Anterior cingulate cortex (tissue), 58 donors: ENCODE results near the gene DIABLO.
"Not testable (repeated sequence)": the region's sequence is repeated elsewhere in the genome, so short reads cannot be mapped to it uniquely, and the experiment has no call there.

Source experiments
- DNase-seq, 58 donors: peaks; one replicate each; lab custom pipeline; 2025; lab: John Stamatoyannopoulos, UW

The DIABLO gene

GRCh38 chr12:122225683-122226365 lies at the start of gene DIABLO:
DIABLO (minus strand) TSS chr12:122226052; CDS start chr12:122226014, 38 bp downstream.
- DNase-seq = peak; percentile 96 to 100 (median 100)

- no peak for DNase-seq
Measured at GRCh38 chr12:122275459-122275858, 49.6 kb upstream of the DIABLO start.

DNA sequence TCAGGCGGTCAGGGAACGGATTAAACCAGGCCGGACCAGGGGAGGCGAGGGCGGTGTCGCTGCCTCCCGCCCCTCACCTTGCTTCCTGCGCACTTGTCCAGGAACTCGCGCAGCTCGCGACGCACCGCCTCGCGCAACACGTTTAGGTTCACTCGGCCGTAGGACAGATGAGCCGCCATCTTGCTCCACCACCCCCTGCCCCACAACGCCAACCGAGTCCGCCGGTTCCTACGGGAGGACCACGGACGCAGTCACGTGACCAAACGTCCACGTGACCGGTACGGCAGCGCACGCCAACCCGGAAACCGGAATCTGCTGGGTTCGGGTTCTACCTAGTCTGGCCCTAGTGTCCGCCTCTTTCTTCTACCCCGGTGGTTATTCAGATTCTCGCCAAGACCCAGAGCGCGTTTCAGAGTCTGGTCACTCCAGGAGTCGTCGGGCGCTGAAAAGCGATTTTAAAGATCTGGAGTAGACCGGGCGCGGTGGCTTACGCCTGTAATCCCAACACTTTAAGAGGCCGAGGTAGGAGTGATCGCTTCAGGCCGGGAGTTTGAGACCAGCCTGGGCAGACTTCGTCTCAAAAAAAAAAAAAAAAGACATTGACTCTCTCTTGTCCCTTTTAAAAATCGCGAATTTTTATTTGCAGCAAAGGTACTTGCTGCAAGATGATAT lies 40.5 kb upstream of the DIABLO start, which contains the start of gene VPS33A:
Gene VPS33A (minus strand): TSS at position 265 of the 672 bp plus-strand sequence. CDS start 86 bp downstream, at position 179.
- peak; percentile 69 to 100 (median 93) for DNase-seq

- DNase-seq = peak in 26 of 58 donors; percentile 23 to 73 (median 55)
Measured at GRCh38 chr12:122265886-122266229, 40.0 kb upstream of the DIABLO start.

DNA sequence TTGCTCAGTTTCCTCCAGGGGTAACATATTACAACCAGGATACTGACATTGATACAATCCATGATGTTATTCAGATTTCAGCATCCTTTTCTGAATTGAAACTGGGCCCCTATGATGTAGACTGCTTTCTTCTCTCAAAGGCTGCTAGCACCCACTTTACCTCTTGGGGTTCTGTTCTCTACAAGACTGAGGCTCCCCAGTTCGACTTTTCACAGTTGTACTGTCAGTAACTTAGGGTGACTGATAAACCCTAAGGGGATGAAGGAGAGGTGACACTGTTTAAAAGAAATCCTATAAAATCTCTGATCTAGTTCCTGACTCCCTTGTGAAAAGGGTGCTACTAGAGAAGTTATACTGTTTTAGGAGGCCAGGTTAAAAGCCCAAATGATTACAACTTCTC lies 39.6 kb upstream of the DIABLO start:
- no peak for DNase-seq

- not testable (repeated sequence) for DNase-seq
Measured at GRCh38 chr12:122260735-122261134, 34.9 kb upstream of the DIABLO start.

DNA sequence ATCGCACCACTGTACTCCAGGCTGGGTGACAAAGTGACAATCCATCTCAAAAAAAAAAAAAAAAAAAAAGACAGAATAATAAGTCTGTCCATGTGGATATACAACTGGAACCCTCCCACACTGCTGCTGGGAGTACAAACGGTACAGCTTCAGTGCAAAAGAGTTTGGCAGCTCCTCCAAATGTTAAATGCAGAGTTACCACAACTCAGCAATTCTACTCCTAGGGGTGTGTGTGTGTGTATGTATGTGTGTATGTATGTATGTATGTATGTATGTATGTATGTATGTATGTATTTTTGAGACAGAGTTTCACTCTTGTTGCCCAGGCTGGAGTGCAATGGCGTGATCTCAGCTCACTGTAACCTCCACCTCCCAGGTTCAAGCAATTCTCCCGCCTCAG lies 33.1 kb upstream of the DIABLO start:
- peak in 4 of 58 donors; percentile 11 to 23 (median 15) for DNase-seq

GRCh38 chr12:122258462-122258861 lies 32.6 kb upstream of the DIABLO start:
- not testable (repeated sequence) for DNase-seq

DNA sequence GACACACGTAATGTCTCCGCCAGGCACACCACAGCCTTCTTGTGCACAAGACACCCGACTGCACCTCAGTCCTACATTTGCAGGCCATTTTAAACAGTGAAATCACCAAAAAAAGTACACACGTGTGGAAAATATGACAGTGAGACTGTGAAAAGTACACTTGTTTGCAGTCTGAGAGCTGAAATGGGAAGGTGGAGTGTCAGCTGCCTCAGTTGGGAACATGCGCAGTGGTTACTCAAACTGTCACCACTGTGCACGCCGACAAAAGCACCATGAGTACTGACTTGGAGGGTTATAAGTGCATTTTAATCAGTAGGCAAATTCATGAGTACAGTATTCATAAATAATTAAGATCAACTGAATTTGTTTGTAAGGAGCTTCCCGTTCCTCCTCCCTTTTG lies 24.7 kb upstream of the DIABLO start:
- DNase-seq = no peak

- DNase-seq = peak in 3 of 58 donors; percentile 6 to 21 (median 10)
Measured at GRCh38 chr12:122250047-122250446, 24.2 kb upstream of the DIABLO start.

DNA sequence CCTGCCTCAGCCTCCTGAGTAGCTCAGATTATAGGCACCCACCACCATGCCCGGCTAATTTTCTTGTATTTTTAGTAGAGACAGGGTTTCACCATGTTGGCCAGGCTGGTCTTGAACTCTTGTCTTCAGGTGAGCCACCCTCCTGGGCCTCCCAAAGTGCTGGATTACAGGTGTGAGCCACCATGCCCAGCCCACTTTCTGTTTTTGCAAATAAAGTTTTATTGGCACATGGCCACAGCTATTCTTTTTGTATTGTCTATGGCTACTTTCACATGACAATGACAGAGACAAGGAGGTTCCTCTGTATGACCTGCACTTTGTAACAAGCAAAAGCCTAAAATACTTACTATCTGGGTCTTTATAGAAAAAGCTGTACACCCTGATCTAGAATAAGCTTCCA lies 19.7 kb upstream of the DIABLO start:
- no peak for DNase-seq

GRCh38 chr12:122244565-122245371 lies 18.9 kb upstream of the DIABLO start:
- no peak for DNase-seq

GRCh38 chr12:122243965-122244364 lies 18.1 kb upstream of the DIABLO start:
- no peak for DNase-seq

- DNase-seq = no peak
Measured at GRCh38 chr12:122238861-122239260, 13.0 kb upstream of the DIABLO start.

DNA sequence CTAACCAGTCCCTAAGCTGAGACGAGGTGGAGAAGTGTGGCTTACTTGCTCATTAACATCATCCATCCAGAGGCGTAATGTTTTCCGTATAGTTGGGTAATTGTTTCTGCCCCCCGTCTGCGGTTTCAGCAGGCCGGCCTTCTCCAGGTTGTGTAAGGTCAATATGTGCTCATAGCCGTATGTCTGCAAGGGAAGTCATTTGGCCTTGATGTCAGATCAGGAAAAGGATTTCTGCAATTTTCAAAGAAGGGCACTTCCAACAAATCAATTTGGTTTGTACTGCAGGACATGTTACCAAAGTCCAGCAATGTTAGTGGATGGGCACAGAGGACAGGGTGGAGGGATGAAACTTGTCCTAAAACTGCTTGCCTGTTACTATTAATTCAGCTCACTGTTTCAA lies 9.9 kb upstream of the DIABLO start:
- no peak for DNase-seq

DNA sequence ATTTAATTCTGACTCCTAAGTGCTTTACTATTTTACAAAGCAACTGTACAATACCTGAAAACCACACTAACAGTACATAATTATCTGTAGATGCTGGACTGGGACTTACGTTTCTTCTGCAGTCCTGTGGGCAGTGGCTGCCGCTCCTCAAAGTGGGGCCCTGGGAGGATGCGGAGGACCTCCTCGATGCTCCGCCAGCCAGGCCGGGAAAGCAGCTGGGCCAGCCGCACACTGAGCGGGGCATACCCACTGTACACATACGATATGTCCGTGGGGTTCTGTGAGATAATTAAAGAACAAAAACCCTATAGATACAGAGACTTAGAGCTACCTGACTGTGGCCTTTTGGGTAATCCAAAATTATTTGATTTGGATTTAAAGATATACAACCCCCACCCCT lies 6.8 kb upstream of the DIABLO start:
- no peak for DNase-seq

GRCh38 chr12:122230798-122231197 lies 4.9 kb upstream of the DIABLO start:
- DNase-seq = no peak

GRCh38 chr12:122228092-122228491 lies 2.2 kb upstream of the DIABLO start:
- no peak for DNase-seq

GRCh38 chr12:122227341-122227740 lies 1.5 kb upstream of the DIABLO start:
- DNase-seq = no peak

DNA sequence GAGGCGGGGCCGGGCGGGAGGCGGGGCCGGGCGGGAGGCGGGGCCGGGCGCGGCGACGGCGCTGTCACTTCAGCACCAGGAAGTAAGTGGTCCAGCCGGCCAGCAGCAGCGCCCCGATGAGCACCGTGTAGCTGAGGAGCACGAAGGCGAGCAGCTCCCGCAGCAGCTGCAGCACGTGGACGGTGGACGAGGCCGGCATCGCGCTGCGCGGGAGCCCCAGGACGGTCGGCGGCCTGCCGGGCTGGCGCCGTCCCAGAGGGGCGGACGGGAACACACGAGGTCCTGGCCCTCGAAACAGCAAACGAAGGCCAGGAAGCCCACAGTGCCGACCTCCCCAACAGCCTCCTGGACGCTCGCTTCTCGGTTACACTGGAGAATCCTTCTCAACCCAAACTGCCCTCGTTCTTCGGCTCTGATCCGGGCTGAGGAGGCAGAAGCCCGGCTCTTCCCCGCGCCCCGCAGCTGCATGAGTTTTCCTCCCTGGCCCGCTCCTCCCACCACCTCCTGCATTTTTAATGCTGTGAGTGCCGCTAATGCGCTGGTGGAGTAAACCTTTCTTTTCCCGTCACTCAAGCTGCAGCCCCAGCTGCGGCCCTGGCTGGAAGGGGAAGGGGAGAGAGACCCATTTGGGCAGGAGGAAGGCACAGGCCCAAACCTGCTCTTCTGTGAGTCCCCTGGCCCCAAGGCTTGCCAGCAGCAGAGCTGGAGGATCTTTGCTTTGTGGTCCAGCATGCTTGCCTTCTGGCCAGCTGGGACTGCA lies 694 bp upstream of the DIABLO start:
- DNase-seq = no peak
